ENCODE measurements around the gene CREG1.

The CREG1 gene

GRCh38 chr1:167507719-167508118 lies 45.8 kb downstream of the CREG1 start:
- H3K4me3 ChIP-seq (ENCODE audit: low read length): no peak overlapping the region
- no peak for DNase-seq (ENCODE audit: low read depth)
- no peak for TF ChIP-seq CTCF (IDR thresholded peaks at IDR 0.05; ENCODE audit: insufficient read depth, low read depth, low read length, missing control alignments)

DNA sequence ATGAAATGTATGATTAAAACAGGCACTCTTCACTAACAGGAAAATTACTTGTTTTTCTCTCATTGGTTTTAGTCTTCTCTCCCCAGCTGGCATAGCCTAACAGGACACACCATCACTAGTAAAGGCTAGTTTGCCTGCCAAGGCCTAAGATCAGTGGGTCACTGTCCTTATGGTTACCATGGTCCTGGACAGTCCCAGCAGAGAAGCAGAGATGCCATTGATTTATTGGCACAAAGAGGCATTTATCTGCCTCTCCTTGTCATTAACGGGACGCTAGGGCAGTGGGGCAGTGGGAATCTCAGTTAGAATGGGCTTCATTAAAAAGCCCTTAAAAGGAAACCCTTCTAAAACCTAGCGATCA lies 49.1 kb downstream of the CREG1 start:
- TF ChIP-seq CTCF (IDR thresholded peaks at IDR 0.05; ENCODE audit: insufficient read depth, low read depth, low read length, missing control alignments): no peak
- no peak overlapping the region for H3K4me3 ChIP-seq (ENCODE audit: low read length)
- DNase-seq (ENCODE audit: low read depth): no peak

DNA sequence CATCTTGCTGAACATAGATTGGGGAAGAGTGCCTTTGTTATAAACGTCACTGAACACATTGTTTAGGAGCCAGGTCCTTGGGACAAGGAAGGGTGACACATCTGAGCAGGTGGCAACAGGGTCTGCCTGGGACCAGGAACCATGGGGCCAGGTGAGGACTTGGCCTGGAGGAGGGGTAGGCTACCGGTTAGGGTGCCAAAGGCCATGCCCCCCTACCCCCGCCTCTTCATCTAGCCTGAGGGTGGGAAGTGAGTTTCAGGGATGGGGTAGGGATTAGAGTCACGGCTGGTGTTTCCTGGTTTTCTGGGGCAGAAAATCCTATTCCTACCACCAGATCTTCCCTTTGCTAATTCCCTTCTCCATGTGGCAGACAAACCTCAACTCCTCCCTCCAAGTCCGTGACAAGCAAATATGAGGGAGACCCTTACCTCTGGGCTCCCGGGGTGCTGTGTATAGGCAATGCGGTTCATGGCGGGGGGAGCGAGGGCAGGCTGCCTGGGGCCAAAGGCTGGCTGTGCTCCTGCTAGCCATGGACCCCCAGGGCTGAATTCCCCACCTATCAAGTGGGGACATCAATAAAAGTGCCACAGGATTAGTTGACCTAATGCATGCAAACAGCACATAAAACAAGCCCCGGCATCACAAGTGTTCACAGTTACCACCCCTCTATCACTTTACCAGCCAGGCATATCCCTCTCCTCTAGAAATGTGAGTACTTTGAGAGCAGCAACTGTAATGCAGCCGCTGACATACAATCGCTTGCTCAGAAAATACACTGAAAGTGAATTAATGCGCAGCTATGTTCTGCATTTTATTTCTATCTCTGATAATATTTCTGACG lies 49.7 kb downstream of the CREG1 start:
- H3K4me3 ChIP-seq (ENCODE audit: low read length): no peak overlapping the region
- no peak for DNase-seq (ENCODE audit: low read depth)
- TF ChIP-seq CTCF (IDR thresholded peaks at IDR 0.05; ENCODE audit: insufficient read depth, low read depth, low read length, missing control alignments): no peak

DNA sequence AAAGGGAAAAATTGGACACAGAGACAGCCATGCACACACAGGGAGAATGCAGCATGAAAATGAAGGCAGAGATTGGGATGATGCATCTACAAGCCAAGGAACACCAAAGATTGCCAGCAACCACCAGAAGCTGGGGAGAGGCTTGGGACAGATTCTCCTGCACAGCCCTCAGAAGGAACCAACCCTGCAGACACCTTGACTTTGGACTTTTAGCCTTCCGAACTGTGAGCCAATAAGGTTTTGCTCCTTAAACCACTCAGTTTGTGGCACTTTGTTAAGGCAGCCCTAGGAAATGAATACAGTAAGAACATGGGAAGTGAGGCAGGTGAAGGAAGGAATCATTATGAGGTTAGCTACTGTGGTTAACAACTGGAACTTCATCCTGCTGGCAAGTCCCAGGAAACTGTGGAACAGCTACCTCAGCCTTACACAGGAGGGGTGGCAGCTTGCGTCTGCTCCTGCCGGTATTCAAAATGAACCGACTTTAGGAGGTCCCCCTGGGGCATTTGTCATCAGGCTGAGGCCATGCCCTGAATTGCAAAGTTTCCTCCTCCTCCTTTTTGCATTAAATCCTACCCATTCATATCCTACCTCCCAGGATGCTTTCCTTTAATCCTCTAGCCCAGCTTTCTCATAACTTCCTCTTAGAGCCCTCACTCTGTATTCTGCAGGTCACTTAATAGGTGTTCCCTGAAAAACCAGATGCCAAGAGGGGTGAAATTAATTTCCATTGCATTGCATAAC lies 50.7 kb downstream of the CREG1 start:
- DNase-seq (ENCODE audit: low read depth): no peak
- H3K4me3 ChIP-seq (ENCODE audit: low read length): no peak overlapping the region
- TF ChIP-seq CTCF (IDR thresholded peaks at IDR 0.05; ENCODE audit: insufficient read depth, low read depth, low read length, missing control alignments): no peak

- H3K4me3 ChIP-seq (ENCODE audit: low read length): no peak overlapping the region
- no peak for TF ChIP-seq CTCF (IDR thresholded peaks at IDR 0.05; ENCODE audit: insufficient read depth, low read depth, low read length, missing control alignments)
- no peak for DNase-seq (ENCODE audit: low read depth)
Observed at GRCh38 chr1:167502192-167502551, 51.4 kb downstream of the CREG1 start.

- no peak for TF ChIP-seq CTCF (IDR thresholded peaks at IDR 0.05; ENCODE audit: insufficient read depth, low read depth, low read length, missing control alignments)
- H3K4me3 ChIP-seq (ENCODE audit: low read length): no peak overlapping the region
- no peak for DNase-seq (ENCODE audit: low read depth)
Observed at GRCh38 chr1:167501515-167502191, 51.9 kb downstream of the CREG1 start.

All from epithelial cell of esophagus (primary cell).